PC-9 (cell line): ENCODE measurements around the gene HHIPL1. TPM values are rescaled to one million over a fixed set of nuclear protein-coding genes. Genes with fewer than 3 reads are reported as not detected.
"Not testable (repeated sequence)": the region's sequence is repeated elsewhere in the genome, so short reads cannot be mapped to it uniquely, and the experiment has no call there.

Experiments
- BruUV-seq: library from RNA; stranded (reverse); fragments of 400-500 nt; replicated peaks from 2 replicates; lab custom pipeline; 2021; lab: Mats Ljungman, UMichigan
- CTCF ChIA-PET: fragments of 300-600 bp; sonication (Branson Sonifier 250); formaldehyde crosslinking; loops from one replicate; lab custom pipeline; 2022; ENCODE audit warnings: antibody characterized with exemption; lab: Charles Lee
- POLR2A ChIA-PET: fragments of 300-600 bp; sonication (Branson Sonifier 250); formaldehyde crosslinking; loops from one replicate; lab custom pipeline; 2022; ENCODE audit warnings: antibody characterized with exemption; ENCODE audit not compliant: unreplicated experiment; lab: Charles Lee
- DNase-seq, 2 experiments: peaks; one replicate each; pipeline versions ENCODE4 v3.0.0 to v3.0.0-alpha.2; 2015 to 2022; ENCODE audit warnings: mixed read lengths in 1 of 2
- H2AFZ ChIP-seq: fragments of 200-600 bp; sonication (generic); 2 replicates; pipeline ENCODE4 v1.8.1; 2017; ENCODE audit warnings: antibody characterized with exemption
- H3F3A ChIP-seq: fragments of 200-600 bp; sonication (generic); 2 replicates; pipeline ENCODE4 v1.8.1; 2017; ENCODE audit warnings: antibody characterized with exemption, mild to moderate bottlenecking, low read depth; ENCODE audit not compliant: insufficient read depth
- H3K27ac ChIP-seq: fragments of 200-600 bp; sonication (generic); 2 replicates; pipeline ENCODE4 v1.6.1; 2016; ENCODE audit warnings: mixed run types
- H3K27me3 ChIP-seq: fragments of 200-600 bp; sonication (generic); 2 replicates; pipeline ENCODE4 v1.6.1; 2016; ENCODE audit warnings: low read depth, mixed run types; ENCODE audit not compliant: insufficient read depth
- H3K36me3 ChIP-seq: fragments of 200-600 bp; sonication (generic); 2 replicates; pipeline ENCODE4 v1.6.1; 2016; ENCODE audit warnings: low read depth, mixed run types
- H3K4me1 ChIP-seq: fragments of 200-600 bp; sonication (generic); replicated peaks from 2 replicates; pipeline ENCODE4 v1.6.1; 2016; ENCODE audit warnings: mixed run types; ENCODE audit not compliant: insufficient read depth
- H3K4me2 ChIP-seq: fragments of 200-600 bp; sonication (generic); 2 replicates; pipeline ENCODE4 v1.6.1; 2017; ENCODE audit warnings: mixed run types
- H3K4me3 ChIP-seq: fragments of 200-600 bp; sonication (generic); 2 replicates; pipeline ENCODE4 v1.6.1; 2016; ENCODE audit warnings: mixed run types
- H3K79me2 ChIP-seq: fragments of 200-600 bp; sonication (generic); 2 replicates; pipeline ENCODE4 v1.6.1; 2017; ENCODE audit warnings: low read depth, mixed run types
- H3K9me2 ChIP-seq: fragments of 200-600 bp; sonication (generic); 2 replicates; pipeline ENCODE4 v1.8.1; 2017; ENCODE audit warnings: mild to moderate bottlenecking; ENCODE audit not compliant: insufficient read depth
- H3K9me3 ChIP-seq: fragments of 200-600 bp; sonication (generic); 2 replicates; pipeline ENCODE4 v1.8.1; 2016; ENCODE audit warnings: low read depth; ENCODE audit not compliant: insufficient read depth
- H4K20me1 ChIP-seq: fragments of 200-600 bp; sonication (generic); 2 replicates; pipeline ENCODE4 v1.8.1; 2017; ENCODE audit not compliant: insufficient read depth
- CTCF ChIP-seq: fragments of 200-600 bp; sonication (generic); conservative IDR thresholded peaks from 2 replicates; pipeline ENCODE4 v1.6.1; 2017; ENCODE audit warnings: mixed run types, antibody characterized with exemption, mild to moderate bottlenecking, moderate library complexity
- EZH2 ChIP-seq: fragments of 200-600 bp; sonication (generic); IDR thresholded peaks from 2 replicates; pipeline ENCODE4 v1.8.0; 2017; ENCODE audit warnings: antibody characterized with exemption, low read depth
- intact Hi-C: fragments of 100-400 bp; cut with micrococcal nuclease; formaldehyde crosslinking; loops from one replicate; pipeline ENCODE4 v1.10.0; 2022; ENCODE audit not compliant: unreplicated experiment
- total RNA-seq: library from RNA; stranded (reverse); gene quantifications from 2 replicates; pipeline ENCODE4 v1.2.3, GENCODE V29; 2021

HHIPL1 gene
- total RNA-seq, 1 experiment from 2014 or later, result 0.28 TPM

- intact Hi-C loops, result no loop called here
- Histone ChIP-seq H3K27me3 (0 out of 2 replicates have a peak, but pooled peaks cover 3% of the 10 kb centered on the region), H3K79me2 (no peaks in the 10 kb centered on the region), H3K9me3 (no peaks in the 10 kb centered on the region), H3K27ac (no peak overlapping the region), H3F3A (no peaks in the 10 kb centered on the region), H3K4me2 (no peak overlapping the region), H3K9me2 (no peaks in the 10 kb centered on the region), H4K20me1 (no peaks in the 10 kb centered on the region), H2AFZ (no peak overlapping the region), H3K36me3 (no peaks in the 10 kb centered on the region), H3K4me1 (no peaks in the 10 kb centered on the region), H3K4me3 (no peak overlapping the region)
- CTCF ChIA-PET, result no interaction called here
- TF ChIP-seq CTCF (no peak), EZH2 (no peak)
- no TSS peak for BruUV-seq
- DNase-seq, result no peak
- POLR2A ChIA-PET, result no interaction called here
Observed at GRCh38 chr14:99660006-99660566, 15.2 kb downstream of the HHIPL1 start.

- Histone ChIP-seq H3K79me2 (no peaks in the 10 kb centered on the region), H3K36me3 (no peaks in the 10 kb centered on the region), H3K27ac (no peak overlapping the region), H3K4me3 (no peak overlapping the region), H3K4me2 (no peak overlapping the region), H3K9me2 (no peaks in the 10 kb centered on the region), H4K20me1 (no peaks in the 10 kb centered on the region), H2AFZ (no peak overlapping the region), H3F3A (no peaks in the 10 kb centered on the region), H3K27me3 (0 out of 2 replicates have a peak, but pooled peaks cover 2% of the 10 kb centered on the region), H3K4me1 (no peaks in the 10 kb centered on the region), H3K9me3 (no peaks in the 10 kb centered on the region)
- CTCF ChIA-PET, result no interaction called here
- no peak for TF ChIP-seq CTCF
- intact Hi-C loops, result no loop called here
- no peak for DNase-seq
- POLR2A ChIA-PET, result no interaction called here
- BruUV-seq, result no TSS peak
Observed at GRCh38 chr14:99660794-99661193, 15.9 kb downstream of the HHIPL1 start.

GRCh38 chr14:99661206-99661605 lies 16.3 kb downstream of the HHIPL1 start:
- POLR2A ChIA-PET, H3K79me2 ChIP-seq, BruUV-seq, H3K27ac ChIP-seq, H3K9me3 ChIP-seq, H3K4me3 ChIP-seq, CTCF ChIA-PET, H3F3A ChIP-seq, H2AFZ ChIP-seq, H3K27me3 ChIP-seq, H3K9me2 ChIP-seq, intact Hi-C loops, H3K4me1 ChIP-seq, H3K4me2 ChIP-seq, DNase-seq, H4K20me1 ChIP-seq, H3K36me3 ChIP-seq: not testable (repeated sequence)

- H3K27me3 ChIP-seq, result no peaks in the 10 kb centered on the region
- H4K20me1 ChIP-seq, result no peaks in the 10 kb centered on the region
- CTCF ChIA-PET, result no interaction called here
- H3K4me2 ChIP-seq, result no peak overlapping the region
- no peak overlapping the region for H3K4me3 ChIP-seq
- intact Hi-C loops, result no loop called here
- DNase-seq, result no peak
- no peaks in the 10 kb centered on the region for H3K36me3 ChIP-seq
- H3K4me1 ChIP-seq, result no peaks in the 10 kb centered on the region
- H3K9me2 ChIP-seq, result no peaks in the 10 kb centered on the region
- TF ChIP-seq EZH2 (no peak), CTCF (no peak)
- H2AFZ ChIP-seq, result no peak overlapping the region
- H3K79me2 ChIP-seq, result no peaks in the 10 kb centered on the region
- no peaks in the 10 kb centered on the region for H3K9me3 ChIP-seq
- POLR2A ChIA-PET, result no interaction called here
- no peak overlapping the region for H3K27ac ChIP-seq
- no peaks in the 10 kb centered on the region for H3F3A ChIP-seq
- BruUV-seq, result no TSS peak
Observed at GRCh38 chr14:99662846-99663245, 17.9 kb downstream of the HHIPL1 start.
